ENCODE measurements around the gene PSMD11.

DNA sequence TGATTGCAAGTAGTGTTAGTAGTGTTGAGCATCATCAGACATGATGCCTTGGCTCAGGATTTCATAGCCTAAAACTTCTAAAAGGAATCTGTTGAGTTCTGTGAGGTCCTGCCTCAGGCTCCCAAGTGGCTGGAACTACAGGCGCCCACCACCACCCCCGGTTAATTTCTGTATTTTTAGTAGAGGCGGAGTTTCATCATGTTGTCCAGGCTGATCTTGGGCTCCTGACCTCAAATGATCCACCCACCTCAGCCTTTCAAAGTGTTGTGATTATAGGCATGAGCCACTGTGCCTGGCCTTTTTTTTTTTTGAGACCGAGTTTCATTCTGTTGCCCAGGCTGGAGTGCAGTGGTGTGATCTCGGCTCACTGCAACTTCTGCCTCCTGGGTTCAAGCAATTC lies 5.7 kb downstream of the PSMD11 start:
- no peak for TF ChIP-seq POLR2A (IDR thresholded peaks at IDR 0.05)
- TF ChIP-seq, protein P1, sequence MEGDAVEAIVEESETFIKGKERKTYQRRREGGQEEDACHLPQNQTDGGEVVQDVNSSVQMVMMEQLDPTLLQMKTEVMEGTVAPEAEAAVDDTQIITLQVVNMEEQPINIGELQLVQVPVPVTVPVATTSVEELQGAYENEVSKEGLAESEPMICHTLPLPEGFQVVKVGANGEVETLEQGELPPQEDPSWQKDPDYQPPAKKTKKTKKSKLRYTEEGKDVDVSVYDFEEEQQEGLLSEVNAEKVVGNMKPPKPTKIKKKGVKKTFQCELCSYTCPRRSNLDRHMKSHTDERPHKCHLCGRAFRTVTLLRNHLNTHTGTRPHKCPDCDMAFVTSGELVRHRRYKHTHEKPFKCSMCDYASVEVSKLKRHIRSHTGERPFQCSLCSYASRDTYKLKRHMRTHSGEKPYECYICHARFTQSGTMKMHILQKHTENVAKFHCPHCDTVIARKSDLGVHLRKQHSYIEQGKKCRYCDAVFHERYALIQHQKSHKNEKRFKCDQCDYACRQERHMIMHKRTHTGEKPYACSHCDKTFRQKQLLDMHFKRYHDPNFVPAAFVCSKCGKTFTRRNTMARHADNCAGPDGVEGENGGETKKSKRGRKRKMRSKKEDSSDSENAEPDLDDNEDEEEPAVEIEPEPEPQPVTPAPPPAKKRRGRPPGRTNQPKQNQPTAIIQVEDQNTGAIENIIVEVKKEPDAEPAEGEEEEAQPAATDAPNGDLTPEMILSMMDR (IDR thresholded peaks at IDR 0.05), result no peak
